Neuronal stem cell (in vitro differentiated cells): ENCODE results near the gene GRP.
A peak's percentile ranks its signal among the peaks of the same experiment; 100 is the strongest.

Experiments used
- DNase-seq: peaks from one replicate; pipeline ENCODE4 v3.0.0-alpha.2; 2013; ENCODE audit warnings: low spot score
- H2AFZ ChIP-seq: one replicate; pipeline ENCODE4 v1.6.1; 2013; ENCODE audit warnings: mild to moderate bottlenecking, low read length, inconsistent platforms
- H2AK5ac ChIP-seq: 2 replicates; pipeline ENCODE4 v1.6.1; 2013; ENCODE audit warnings: low read depth, mild to moderate bottlenecking, inconsistent platforms, low read length, moderate library complexity, mixed read lengths
- H2BK120ac ChIP-seq: 2 replicates; pipeline ENCODE4 v1.6.1; 2013; ENCODE audit warnings: low read depth, mild to moderate bottlenecking, inconsistent platforms, low read length, moderate library complexity, mixed read lengths
- H2BK12ac ChIP-seq: one replicate; pipeline ENCODE4 v1.6.1; 2013; ENCODE audit warnings: low read length, inconsistent platforms
- H2BK15ac ChIP-seq: 2 replicates; pipeline ENCODE4 v1.6.1; 2013; ENCODE audit warnings: mild to moderate bottlenecking, low read length, inconsistent platforms, mixed read lengths
- H2BK5ac ChIP-seq: one replicate; pipeline ENCODE4 v1.6.1; 2013; ENCODE audit warnings: inconsistent platforms, mild to moderate bottlenecking, low read length, moderate library complexity
- H3K14ac ChIP-seq: one replicate; pipeline ENCODE4 v1.6.1; 2013; ENCODE audit warnings: low read length, inconsistent platforms
- H3K18ac ChIP-seq: 2 replicates; pipeline ENCODE4 v1.6.1; 2013; ENCODE audit warnings: low read length, inconsistent platforms
- H3K23ac ChIP-seq: 2 replicates; pipeline ENCODE4 v1.6.1; 2013; ENCODE audit warnings: low read depth, mild to moderate bottlenecking, mixed read lengths, low read length, inconsistent platforms; ENCODE audit not compliant: poor library complexity
- H3K27ac ChIP-seq: replicated peaks from 3 replicates; pipeline ENCODE4 v1.5.1; 2013; ENCODE audit warnings: low read length, inconsistent platforms
- H3K27me3 ChIP-seq, 3 experiments: 2 replicates each; pipeline ENCODE4 v1.6.1; 2013; ENCODE audit warnings: low read length in 3 of 3, mild to moderate bottlenecking in 2 of 3, inconsistent platforms in 1 of 3, low read depth in 1 of 3, mixed read lengths in 1 of 3, moderate library complexity in 1 of 3; ENCODE audit not compliant: control insufficient read depth in 3 of 3, insufficient read depth in 3 of 3
- H3K36me3 ChIP-seq, 2 donors: replicated peaks in 1 of 2; 2 replicates each; pipeline ENCODE4 v1.6.1; 2013; ENCODE audit warnings: low read length in 2 of 2; ENCODE audit not compliant: control insufficient read depth in 2 of 2, insufficient read depth in 2 of 2
- H3K4ac ChIP-seq: 2 replicates; pipeline ENCODE4 v1.6.1; 2013; ENCODE audit warnings: inconsistent platforms, mild to moderate bottlenecking, low read length, moderate library complexity
- H3K4me1 ChIP-seq, 2 donors: 1 replicate in 1 of 2; 2 replicates in 1 of 2; pipeline ENCODE4 v1.6.1; 2013; ENCODE audit warnings: low read length in 2 of 2, low read depth in 1 of 2; ENCODE audit not compliant: control insufficient read depth in 2 of 2, insufficient read depth in 1 of 2
- H3K4me2 ChIP-seq: one replicate; pipeline ENCODE4 v1.6.1; 2013; ENCODE audit warnings: mild to moderate bottlenecking, low read length, inconsistent platforms; ENCODE audit not compliant: insufficient read depth, poor library complexity, severe bottlenecking
- H3K4me3 ChIP-seq, 2 donors: 2 replicates each; pipeline ENCODE4 v1.5.1; 2013; ENCODE audit warnings: low read length in 2 of 2, mild to moderate bottlenecking in 2 of 2, inconsistent platforms in 1 of 2, moderate library complexity in 1 of 2
- H3K79me1 ChIP-seq: one replicate; pipeline ENCODE4 v1.6.1; 2013; ENCODE audit warnings: low read depth, mild to moderate bottlenecking, inconsistent platforms, low read length, moderate library complexity
- H3K9ac ChIP-seq: one replicate; pipeline ENCODE4 v1.6.1; 2013; ENCODE audit warnings: mild to moderate bottlenecking, low read depth, low read length, inconsistent platforms; ENCODE audit not compliant: poor library complexity
- H3K9me3 ChIP-seq, 2 donors: replicated peaks in 1 of 2; 2 replicates each; pipeline versions ENCODE3 to v1.6.1; 2013; ENCODE audit warnings: low read length in 2 of 2, mild to moderate bottlenecking in 2 of 2, inconsistent platforms in 1 of 2, low read depth in 1 of 2, mixed read lengths in 1 of 2, moderate library complexity in 1 of 2; ENCODE audit not compliant: control insufficient read depth in 2 of 2, insufficient read depth in 1 of 2
- H4K8ac ChIP-seq: one replicate; pipeline ENCODE4 v1.6.1; 2013; ENCODE audit warnings: low read depth, mild to moderate bottlenecking, inconsistent platforms, low read length, moderate library complexity
- H4K91ac ChIP-seq: one replicate; pipeline ENCODE4 v1.6.1; 2013; ENCODE audit warnings: low read length, low read depth, mild to moderate bottlenecking, inconsistent platforms; ENCODE audit not compliant: poor library complexity
- WGBS, 2 donors: extraction: QIAGEN DNeasy Blood & Tissue Kit; methylation state at CpG; one replicate each; pipeline ENCODE4 v1.1.7; 2013; ENCODE audit warnings: missing lambda C conversion rate in 2 of 2, mixed read lengths in 1 of 2; ENCODE audit not compliant: insufficient read length in 2 of 2, insufficient replicate concordance in 1 of 2; ENCODE audit errors: extremely low coverage in 2 of 2; 5-methylcytosine and 5-hydroxymethylcytosine counted together

GRP gene

GRCh38 chr18:59264121-59264571 lies 44.2 kb downstream of the GRP start:
- WGBS, 2 donors: no CpG with 5 or more reads among the region's 17 CpGs
- Histone ChIP-seq H3K18ac (peak overlapping the region; percentile 62), H3K14ac (no peak overlapping the region)

GRCh38 chr18:59264651-59265245 lies 44.8 kb downstream of the GRP start:
- H2AK5ac ChIP-seq: peak overlapping the region; percentile 51
- H3K4ac ChIP-seq: no peak overlapping the region
- peaks cover 3 to 72% (median 52%) of the 10 kb centered on the region in 3 experiments for H3K27me3 ChIP-seq
- H3K14ac ChIP-seq: peak overlapping the region; percentile 47
- DNase-seq: no peak
- no peak overlapping the region for H2BK5ac ChIP-seq
- no CpG with 5 or more reads among the region's 41 CpGs for WGBS, 2 donors
- peak overlapping the region; percentile 65 for H3K4me2 ChIP-seq
- peak overlapping the region; percentile 51 for H2BK12ac ChIP-seq
- H2BK15ac ChIP-seq: no peak overlapping the region
- peak overlapping the region; percentile 40 for H2AFZ ChIP-seq
- H3K9me3 ChIP-seq: peaks cover 9 to 27% of the 10 kb centered on the region in 2 donors
- no peak overlapping the region for H4K91ac ChIP-seq
- peak overlapping the region; percentile 90 for H3K18ac ChIP-seq
- peaks cover 2% of the 10 kb centered on the region for H3K79me1 ChIP-seq
- no peak overlapping the region for H4K8ac ChIP-seq
- peaks cover 0 to 20% of the 10 kb centered on the region in 2 donors for H3K36me3 ChIP-seq
- H3K4me1 ChIP-seq: peaks cover 0 to 16% of the 10 kb centered on the region in 2 donors
- H3K9ac ChIP-seq: peak overlapping the region; percentile 39
- no peak overlapping the region for H3K23ac ChIP-seq
- no peak overlapping the region for H2BK120ac ChIP-seq
- H3K4me3 ChIP-seq: peak overlapping the region in 1 of 2 donors; percentile 33
- H3K27ac ChIP-seq: no peak overlapping the region

More at GRCh38 chr18:59264121-59264571, 44.2 kb downstream of the GRP start:
- no peak overlapping the region for H3K27ac ChIP-seq
- H3K79me1 ChIP-seq: peaks cover 2% of the 10 kb centered on the region
- no peak overlapping the region for H3K9ac ChIP-seq
- peaks cover 3 to 66% (median 52%) of the 10 kb centered on the region in 3 experiments for H3K27me3 ChIP-seq
- peak overlapping the region; percentile 65 for H3K4me2 ChIP-seq
- no peak overlapping the region for H2BK12ac ChIP-seq
- peak overlapping the region in 1 of 2 donors; percentile 69 for H3K4me3 ChIP-seq
- H3K4me1 ChIP-seq: peaks cover 0 to 16% of the 10 kb centered on the region in 2 donors
- H3K9me3 ChIP-seq: peaks cover 9 to 25% of the 10 kb centered on the region in 2 donors
- peaks cover 0 to 18% of the 10 kb centered on the region in 2 donors for H3K36me3 ChIP-seq
- H4K91ac ChIP-seq: no peak overlapping the region
- no peak overlapping the region for H3K4ac ChIP-seq
- H2BK120ac ChIP-seq: no peak overlapping the region
- H2AK5ac ChIP-seq: peak overlapping the region; percentile 51
- no peak overlapping the region for H2AFZ ChIP-seq
- H2BK15ac ChIP-seq: no peak overlapping the region
- H2BK5ac ChIP-seq: no peak overlapping the region
- no peak overlapping the region for H4K8ac ChIP-seq
- DNase-seq: no peak
- H3K23ac ChIP-seq: no peak overlapping the region

- Histone ChIP-seq H2BK120ac (no peak overlapping the region), H3K36me3 (peaks cover 0 to 20% of the 10 kb centered on the region in 2 donors), H3K27ac (no peak overlapping the region), H2AK5ac (peak overlapping the region; percentile 28), H3K4me2 (peak overlapping the region; percentile 65), H4K91ac (no peak overlapping the region), H2BK5ac (no peak overlapping the region), H2AFZ (peak overlapping the region; percentile 40), H3K23ac (no peak overlapping the region), H3K18ac (peak overlapping the region; percentile 76), H2BK12ac (no peak overlapping the region), H3K4ac (no peak overlapping the region), H3K27me3 (peaks cover 3 to 78% (median 52%) of the 10 kb centered on the region in 3 experiments), H3K79me1 (peaks cover 2% of the 10 kb centered on the region), H3K4me3 (peak overlapping the region in 1 of 2 donors; percentile 66), H3K4me1 (peaks cover 0 to 16% of the 10 kb centered on the region in 2 donors), H2BK15ac (no peak overlapping the region), H3K9ac (no peak overlapping the region), H3K9me3 (peaks cover 9 to 27% of the 10 kb centered on the region in 2 donors), H4K8ac (no peak overlapping the region), H3K14ac (no peak overlapping the region)
- no CpG with 5 or more reads among the region's 38 CpGs for whole genome bisulfite sequencing, 2 donors
- no peak for DNase-seq
Observed at GRCh38 chr18:59265246-59265973, 45.5 kb downstream of the GRP start.

DNA sequence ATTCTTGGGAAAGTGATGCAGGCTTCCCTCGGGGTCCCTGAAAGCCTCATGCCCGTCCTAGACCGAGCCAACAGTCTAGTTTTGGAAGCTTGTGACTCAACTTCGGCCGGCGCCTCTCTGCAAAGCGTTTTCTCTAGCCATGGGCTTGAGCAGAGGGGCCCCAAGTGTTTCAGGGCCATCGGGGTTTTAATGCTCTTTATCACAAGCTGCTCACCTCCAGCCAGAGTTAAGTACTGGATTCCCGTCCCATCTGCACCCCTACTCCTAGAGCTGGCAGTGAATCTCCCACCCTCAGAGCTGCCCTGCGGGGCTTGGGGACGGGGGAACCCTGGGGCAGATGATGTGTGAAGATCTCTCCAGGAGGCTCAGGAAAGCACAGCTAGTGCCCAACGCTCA lies 46.0 kb downstream of the GRP start:
- no peak for DNase-seq
- no CpG with 5 or more reads among the region's 12 CpGs for WGBS, 2 donors
- H3K4me1 ChIP-seq: peaks cover 0 to 17% of the 10 kb centered on the region in 2 donors
- H3K4me2 ChIP-seq: no peak overlapping the region
- no peak overlapping the region for H3K4ac ChIP-seq
- H3K36me3 ChIP-seq: peaks cover 0 to 22% of the 10 kb centered on the region in 2 donors
- H3K9ac ChIP-seq: no peak overlapping the region
- H3K27me3 ChIP-seq: peaks cover 3 to 84% (median 52%) of the 10 kb centered on the region in 3 experiments
- H3K27ac ChIP-seq: no peak overlapping the region
- no peak overlapping the region for H3K23ac ChIP-seq
- no peak overlapping the region for H4K8ac ChIP-seq
- H2BK12ac ChIP-seq: no peak overlapping the region
- peak overlapping the region; percentile 6 for H3K18ac ChIP-seq
- no peak overlapping the region for H4K91ac ChIP-seq
- H2AFZ ChIP-seq: no peak overlapping the region
- H2BK5ac ChIP-seq: no peak overlapping the region
- no peak overlapping the region for H3K14ac ChIP-seq
- H3K79me1 ChIP-seq: peaks cover 2% of the 10 kb centered on the region
- H3K9me3 ChIP-seq: peaks cover 9 to 27% of the 10 kb centered on the region in 2 donors
- no peak overlapping the region for H3K4me3 ChIP-seq
- no peak overlapping the region for H2AK5ac ChIP-seq
- no peak overlapping the region for H2BK120ac ChIP-seq
- no peak overlapping the region for H2BK15ac ChIP-seq
